D341Med (cell line): ENCODE results near the gene EIF5AL1.
"Not testable (repeated sequence)": the region's sequence is repeated elsewhere in the genome, so short reads cannot be mapped to it uniquely, and the experiment has no call there.

Source experiments
- DNase-seq: peaks from one replicate; pipeline ENCODE4 v3.0.0; 2012; ENCODE audit warnings: low spot score

Gene EIF5AL1

DNA sequence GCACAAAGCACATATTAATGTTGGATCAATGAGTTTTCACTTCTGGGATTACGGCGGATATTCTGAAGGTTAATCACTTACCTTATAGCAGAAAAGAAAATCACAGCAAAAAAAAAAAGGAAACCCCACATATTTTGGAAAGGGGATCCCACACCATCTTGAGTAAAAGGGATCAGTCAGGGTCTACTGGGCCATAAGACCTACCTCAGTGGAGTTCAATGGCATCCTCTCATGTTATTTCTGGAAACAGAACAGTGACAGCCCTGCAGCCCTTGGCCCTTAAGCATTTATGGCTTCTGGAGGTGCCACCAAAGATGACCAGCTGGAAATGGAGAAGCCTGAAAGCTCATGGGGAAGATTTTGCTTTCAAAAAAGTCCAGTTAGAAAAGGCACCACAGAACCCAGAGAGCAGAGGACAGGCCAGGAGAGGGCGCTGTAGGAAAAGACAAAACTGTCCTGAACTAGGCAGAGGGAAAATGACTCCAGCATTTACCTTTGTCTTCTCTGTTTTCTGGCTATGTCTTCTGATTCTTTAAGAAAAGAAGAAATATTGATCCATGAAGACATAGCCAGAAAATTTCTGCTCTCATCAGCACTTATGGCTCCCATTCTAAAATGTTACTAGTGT, 2.9 kb upstream of the EIF5AL1 start:
- not testable (repeated sequence) for DNase-seq

DNA sequence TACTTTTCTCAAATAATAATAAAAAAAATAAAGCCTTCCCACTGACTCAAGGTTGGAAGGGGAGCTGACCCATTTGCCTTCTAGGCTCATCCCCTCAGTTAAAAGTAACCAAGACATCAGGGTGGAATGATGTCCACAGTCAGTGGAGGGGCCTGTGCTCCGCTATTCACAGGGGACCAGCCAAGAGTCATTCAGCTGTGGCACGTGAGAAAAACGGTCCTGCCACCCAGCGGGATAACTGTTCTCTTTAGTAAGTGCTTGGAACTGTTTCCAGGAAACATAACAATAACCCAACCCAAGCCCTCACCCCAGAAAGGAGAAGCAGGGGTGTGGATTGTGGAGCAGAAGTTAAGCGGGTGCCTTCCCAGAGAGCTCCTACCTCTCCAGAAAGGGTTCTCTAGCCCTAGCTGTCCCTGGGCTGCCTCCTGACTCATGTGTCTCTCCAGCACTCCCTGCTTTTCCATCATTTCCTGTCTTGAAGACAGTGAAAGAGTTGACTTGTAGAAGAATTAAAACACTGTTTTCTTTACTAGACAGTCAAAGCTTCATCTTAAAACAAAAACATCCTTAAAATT, 2.3 kb upstream of the EIF5AL1 start:
- DNase-seq: not testable (repeated sequence)

DNA sequence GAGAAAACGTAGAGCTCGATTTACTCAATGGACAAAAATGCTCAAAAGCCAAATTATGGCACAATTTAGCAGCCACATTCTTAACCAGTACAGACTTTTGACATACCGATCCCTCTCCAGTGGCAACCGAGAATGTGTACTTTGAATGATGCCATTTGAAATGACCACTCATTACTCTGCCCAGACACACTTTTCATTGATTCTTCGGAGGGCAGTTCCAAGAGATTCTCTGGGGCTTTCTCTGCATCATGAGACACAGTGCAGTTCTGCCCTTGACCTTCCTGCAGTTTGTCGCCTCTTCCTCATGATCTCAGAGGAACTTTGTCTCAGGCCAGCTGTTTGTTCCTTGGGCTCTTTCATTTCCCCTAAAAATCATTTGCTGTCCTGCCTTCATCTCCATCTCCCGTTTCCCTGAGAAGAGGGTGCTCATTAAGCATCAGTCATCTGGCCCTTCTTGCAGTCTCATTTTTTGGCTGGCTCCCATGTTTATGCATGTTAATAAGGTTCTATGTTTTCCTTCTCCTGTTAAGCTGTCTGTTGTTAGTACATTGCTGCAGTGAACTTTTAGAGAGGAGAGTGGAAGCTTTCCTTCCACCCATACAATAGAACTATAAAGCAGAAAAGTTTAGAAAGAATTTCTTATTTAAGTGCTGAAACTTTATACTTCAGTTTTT, 4.3 kb downstream of the EIF5AL1 start:
- not testable (repeated sequence) for DNase-seq

DNA sequence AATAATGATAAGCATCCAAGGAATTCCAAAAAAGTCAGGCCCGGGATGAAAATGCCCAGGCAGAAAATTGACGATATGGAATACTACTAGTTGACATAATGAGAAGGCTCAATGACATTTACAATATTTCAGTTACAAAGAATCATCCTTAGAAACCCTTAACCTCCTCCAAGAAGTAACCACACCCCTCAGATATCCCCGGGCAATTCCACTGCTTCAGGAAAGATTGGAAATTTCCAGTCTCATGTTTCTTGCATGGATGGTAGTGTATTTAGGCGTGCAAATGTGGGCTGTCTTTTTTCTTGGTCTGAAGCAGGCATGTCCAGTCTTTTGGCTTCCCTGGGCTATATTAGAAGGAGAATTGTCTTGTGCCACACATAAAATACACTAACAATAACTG, 5.2 kb downstream of the EIF5AL1 start:
- not testable (repeated sequence) for DNase-seq

DNA sequence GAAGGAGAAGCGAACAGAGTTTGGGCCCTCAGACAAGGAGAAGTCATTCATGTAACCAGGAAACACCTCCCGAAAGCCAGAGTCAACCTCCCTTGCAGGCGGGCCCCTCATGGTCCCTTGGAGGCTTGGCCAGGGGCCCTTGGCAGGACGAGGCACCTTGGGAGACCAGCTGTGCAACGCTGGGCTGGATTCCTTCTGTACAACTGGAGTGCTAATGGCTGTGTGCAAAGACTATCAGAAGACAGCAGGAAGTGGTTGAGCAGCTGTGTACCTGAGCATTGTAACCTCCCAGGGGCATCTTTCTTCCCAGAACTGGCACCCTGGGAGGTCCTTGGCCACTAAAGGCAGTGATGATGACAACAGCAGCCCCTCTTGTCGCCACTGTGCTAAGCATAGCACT, 9.4 kb downstream of the EIF5AL1 start:
- not testable (repeated sequence) for DNase-seq

DNA sequence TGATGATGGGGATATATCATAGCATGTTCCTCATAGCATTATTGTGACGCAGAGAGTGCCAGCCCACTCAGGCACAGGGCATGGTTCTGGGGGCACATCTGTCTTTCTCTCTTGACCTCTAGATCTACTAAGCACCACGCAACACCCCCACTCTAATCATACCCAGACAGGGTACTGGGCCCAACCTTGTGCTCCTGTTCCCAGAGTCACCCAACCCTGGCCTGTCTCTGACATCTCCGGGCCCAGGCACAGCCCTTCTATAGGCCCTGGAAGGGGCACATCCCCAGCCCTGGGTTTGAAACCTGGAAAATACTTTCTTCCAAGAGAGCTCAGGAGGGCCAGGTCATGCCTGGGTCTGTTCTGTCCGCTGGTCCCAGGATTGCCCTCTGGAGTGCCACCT, 10.1 kb downstream of the EIF5AL1 start:
- not testable (repeated sequence) for DNase-seq

DNA sequence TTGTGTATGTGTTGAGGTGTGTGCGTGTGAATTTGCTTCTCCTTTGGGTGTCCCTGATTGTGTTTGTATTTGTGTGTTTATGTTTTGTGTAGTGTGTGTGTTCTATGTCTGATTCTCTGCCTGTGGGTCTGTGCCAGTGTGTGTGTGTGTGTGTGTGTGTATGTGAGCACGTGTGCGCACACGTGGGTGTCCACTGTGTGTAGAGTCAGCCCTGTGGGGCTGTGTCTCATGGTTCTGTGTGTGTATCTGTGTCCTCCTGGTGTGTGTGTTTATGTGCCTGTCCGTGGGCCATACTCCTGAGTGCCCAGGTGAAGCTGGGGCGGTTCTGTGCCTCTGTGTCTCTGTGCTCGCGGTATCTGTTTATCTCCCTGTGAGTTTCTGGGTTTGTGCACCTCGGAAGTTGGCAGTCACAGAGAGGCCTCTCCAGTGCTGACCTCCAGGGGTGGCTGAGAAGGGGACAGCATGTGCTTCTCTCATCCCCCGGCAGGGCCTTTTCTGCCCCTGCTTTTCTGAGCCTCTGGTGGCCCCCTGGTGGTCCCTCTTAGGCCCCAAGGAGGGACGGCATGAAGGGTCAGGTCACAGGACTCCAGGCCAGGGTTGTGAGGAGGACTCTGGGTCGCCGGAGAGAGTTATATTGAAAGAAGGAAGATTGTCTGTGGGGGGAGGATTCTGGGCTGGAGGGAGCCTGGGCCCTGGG, 11.0 kb downstream of the EIF5AL1 start:
- not testable (repeated sequence) for DNase-seq

DNA sequence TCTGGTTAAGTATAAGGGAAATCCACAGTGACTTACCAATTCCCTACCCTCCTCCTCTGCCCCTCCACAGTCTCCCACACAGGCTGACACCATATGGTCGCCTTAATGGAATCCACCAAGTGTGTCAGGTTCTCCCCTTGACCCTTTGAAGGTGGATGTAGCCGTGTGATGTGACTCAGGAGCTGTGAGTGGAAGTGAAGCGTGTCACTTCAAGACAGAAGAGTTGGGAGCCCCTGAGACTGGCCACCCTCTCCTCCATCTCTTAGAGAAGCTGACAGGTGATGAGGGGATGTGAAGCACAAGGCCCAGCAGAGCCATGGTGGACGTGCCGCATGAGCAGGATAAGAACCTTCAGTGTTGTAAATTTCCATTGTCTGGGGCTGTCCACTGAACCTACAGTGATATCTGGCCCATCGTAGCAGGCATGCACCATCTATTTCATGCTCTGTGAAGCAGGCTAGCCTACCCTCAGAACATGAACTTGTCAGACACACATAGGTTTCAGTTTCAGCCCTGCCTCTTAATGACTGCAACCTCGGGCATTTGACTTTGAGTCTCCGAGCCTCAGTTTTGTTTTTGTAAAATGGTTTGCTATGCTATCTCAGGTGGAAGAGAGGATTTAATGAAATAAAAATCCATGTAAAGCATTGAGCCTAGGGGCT, 12.8 kb downstream of the EIF5AL1 start:
- not testable (repeated sequence) for DNase-seq

DNA sequence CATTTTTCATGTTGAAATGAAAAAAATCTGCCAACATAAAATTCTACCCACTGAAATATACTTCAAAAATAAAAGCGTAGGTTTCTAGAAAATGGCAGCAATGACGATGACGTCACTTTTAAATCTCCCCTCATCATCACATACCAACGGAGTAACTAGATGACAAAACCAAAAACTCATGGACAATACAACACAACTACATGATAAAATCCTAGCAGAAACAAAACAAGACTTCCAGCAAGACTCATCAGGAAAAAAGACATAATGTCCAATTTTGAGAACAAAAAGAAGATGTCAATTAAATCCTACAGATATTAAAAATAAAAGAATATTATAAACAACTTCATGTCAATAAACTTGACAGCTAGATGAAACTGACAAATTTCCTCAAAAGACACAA, 15.9 kb downstream of the EIF5AL1 start:
- DNase-seq: not testable (repeated sequence)

DNA sequence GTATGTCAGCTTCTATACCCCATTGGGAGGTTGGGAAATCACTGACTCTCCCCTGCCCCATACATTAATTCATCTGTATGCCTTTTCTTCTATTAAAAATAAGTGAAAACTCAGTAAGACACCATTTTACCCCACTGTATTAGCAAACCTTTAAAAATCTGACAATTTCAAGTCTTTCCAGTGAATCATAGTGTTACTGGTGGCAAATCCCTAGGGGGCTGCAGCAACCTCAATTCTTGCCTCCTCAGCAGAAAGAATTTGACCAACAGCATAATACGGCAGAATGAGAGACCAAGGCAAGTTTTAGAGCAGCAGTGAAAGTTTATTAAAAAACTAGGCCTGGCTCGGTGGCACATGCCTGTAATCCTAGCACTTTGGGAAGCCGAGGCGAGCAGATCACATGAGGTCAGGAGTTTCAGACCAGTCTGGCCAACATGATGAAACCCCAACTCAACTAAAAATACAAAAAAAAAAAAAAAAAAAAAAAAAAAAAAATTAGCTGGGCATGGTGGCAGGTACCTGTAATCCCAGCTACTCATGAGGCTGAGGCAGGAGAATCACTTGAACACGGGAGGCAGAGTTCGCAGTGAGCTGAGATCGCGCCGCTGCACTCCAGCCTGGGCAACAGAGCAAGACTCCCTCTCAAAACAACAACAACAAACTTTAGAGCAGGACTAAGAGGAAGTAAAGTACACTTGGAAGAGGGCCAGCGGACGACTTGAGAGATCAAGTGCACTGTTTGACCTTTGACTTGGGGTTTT, 21.0 kb downstream of the EIF5AL1 start:
- not testable (repeated sequence) for DNase-seq

DNA sequence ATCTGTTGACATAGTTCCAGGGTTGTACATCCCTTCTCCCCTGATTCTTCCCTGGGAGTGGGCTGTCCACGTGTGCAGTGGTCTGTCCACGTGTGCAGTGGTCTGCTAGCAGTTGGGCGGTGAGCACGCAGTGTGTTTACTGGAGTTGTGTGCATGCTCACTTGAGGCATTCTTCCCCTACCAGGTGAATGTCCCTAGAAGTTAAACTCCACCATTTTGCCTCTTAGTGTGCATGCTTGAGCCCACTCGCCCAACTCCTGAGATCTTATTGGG, 21.5 kb downstream of the EIF5AL1 start:
- DNase-seq: not testable (repeated sequence)

DNA sequence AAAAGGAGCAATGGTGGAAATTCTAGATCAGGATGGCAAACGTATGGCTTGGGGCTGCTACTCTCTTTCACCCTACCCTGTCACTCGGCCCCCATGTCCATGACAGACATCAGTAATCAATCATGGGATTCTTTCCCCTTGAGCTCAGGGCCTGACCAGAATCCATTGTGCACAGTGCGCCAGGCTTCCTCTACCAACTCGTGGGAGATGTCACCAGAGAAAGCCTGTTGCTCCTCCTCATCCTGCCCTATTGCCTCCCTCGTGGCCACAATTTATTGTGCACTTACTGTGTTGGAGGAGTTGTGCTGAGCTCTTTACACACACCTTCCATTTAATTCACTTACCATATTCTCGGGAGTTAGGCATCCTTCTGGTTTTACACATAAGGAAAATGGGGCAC, 26.0 kb downstream of the EIF5AL1 start:
- DNase-seq: not testable (repeated sequence)

DNA sequence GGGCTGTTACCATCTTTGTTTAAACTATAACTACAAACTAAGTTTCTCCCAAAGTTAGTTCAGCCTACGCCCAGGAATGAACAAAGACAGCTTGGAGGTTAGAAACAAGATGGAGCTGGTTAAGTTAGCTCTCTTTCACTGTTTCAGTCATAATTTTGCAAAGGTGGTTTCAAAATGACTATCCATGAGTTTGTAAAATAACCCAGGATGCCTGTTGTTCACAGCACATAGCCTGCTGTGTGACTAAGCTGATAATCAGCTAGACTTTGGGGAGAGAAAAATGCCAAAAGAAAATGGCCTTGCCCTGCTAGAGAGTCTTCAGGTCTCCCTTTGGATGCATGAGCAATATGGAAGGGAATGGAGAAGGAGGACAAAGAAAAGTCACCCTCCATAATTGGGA, 28.6 kb downstream of the EIF5AL1 start:
- DNase-seq: not testable (repeated sequence)

DNA sequence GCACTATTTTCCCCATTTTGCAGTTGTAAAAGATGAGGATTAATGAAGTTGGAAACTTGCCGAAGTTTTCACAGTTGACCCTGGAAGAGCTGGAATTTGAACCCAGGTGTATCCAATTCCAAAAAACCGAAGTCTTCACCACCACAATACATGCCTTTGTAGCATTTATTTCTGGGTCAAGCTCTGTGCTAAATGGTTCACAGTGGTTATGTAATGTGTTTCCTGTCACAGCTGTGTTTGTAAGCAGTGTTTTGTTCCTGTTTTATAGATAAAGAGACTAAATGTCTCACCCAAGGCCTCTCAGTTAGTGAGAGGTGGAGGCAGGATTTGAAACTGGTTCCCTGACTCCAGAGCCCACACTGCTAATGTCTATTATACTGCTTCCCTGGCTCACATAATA, 30.3 kb downstream of the EIF5AL1 start:
- DNase-seq: no peak

DNA sequence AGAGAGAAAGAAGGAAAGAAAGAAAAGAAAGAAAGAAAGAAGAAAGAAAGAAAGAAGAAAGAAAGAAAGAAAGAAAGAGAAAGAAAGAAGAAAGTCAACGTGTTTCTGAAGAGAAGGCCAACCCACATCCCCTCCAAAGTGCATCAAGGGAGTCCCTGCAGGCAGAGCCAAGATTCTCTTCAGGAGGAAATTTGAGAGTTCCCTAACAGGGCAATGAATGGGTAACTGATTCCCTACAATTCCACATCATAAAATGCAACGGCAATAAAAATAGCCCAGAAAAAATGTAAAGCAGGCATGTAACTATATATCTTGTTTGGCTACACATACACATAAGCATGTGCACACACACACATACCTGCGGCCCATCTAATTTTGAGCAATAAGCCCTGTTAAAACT, 32.1 kb downstream of the EIF5AL1 start:
- not testable (repeated sequence) for DNase-seq

DNA sequence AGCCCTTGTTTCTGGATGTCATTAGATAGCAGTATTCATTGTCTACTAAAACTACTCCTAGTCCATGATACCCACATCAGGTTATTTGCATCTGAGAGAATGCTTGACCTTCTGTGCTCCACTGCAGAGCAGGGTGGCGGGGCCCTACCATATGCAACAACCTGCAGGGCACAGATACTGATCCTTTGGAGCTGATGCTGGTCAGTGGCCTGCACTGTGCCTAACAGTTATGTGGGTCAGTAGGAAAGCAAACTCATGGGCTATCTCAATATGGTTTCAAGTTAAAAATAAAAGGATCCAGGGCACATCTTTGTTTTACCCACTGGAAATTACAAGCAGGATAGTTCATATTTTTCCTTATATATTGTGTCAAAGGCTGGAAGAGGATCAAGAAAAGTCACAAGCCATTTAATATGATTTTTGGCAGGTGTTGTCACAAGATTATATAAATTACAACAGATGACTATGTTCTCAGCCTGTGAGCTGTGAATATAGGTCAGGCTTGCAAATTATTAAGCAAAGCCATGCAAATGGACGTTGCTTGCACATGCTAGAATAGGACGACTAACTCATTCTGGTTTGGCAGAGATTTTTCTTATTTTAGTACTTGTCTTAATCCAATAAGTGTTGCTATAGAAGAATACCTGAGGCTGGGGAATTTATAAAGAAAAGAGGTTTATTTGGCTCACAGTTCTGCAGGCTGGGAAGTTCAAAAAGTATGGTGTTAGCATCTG, 32.8 kb downstream of the EIF5AL1 start:
- not testable (repeated sequence) for DNase-seq

DNA sequence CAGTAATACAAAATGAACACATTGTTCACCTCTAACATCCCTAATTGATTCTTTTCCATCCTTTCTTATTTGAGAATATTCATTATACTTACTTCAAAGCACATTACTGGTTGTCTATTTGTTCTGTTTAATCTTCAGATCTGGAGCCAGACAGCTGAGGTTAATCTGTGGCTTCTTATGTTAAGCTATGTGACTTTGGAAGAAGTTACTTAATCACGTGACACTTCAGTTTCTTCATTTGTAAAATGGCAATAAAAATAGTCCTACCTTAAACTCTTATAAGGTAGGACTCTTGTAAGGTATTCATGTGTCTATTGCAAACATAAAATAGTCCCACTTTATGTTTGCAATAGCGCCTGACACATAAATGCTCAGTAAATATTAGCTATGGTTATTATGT, 34.8 kb downstream of the EIF5AL1 start:
- DNase-seq: not testable (repeated sequence)

DNA sequence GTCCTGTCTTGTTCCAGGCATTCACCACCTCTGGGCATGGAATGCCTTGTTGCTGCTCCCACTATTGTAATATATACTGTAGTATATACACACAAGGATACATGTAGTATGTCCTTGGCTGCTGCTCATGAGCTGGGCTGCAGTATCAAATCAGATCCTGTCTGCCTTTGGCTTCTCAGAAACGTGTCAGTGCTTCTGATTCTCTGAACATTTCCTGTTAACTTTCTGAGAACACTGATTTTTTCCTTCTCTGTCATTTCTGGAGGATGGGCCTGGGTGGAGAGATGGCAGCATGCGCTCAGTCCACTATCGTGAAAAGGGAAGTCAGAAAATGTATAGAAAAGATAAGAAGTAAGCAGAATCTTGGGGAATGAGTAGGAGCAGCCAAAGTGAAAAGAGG, 35.6 kb downstream of the EIF5AL1 start:
- DNase-seq: no peak

DNA sequence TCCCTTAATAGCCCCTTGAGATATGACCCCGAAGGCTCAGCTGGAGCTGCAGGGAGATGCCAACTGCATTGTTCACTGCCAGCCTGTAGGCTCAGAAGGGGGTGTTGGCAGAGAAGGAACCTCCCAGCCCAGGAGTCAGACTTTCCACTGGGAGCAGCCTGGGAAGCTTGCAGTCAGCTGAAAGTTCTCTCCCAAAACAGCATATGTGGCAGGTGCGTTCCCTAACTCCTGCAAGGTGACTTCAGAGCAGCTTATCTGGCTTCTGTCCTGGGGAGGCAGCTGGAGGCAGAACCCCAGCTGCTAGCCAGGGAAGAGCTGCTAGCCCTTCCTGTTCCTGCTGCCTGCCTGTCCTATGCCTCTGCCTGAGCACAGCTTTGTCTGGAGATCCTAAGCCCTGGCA, 39.8 kb downstream of the EIF5AL1 start:
- no peak for DNase-seq

DNA sequence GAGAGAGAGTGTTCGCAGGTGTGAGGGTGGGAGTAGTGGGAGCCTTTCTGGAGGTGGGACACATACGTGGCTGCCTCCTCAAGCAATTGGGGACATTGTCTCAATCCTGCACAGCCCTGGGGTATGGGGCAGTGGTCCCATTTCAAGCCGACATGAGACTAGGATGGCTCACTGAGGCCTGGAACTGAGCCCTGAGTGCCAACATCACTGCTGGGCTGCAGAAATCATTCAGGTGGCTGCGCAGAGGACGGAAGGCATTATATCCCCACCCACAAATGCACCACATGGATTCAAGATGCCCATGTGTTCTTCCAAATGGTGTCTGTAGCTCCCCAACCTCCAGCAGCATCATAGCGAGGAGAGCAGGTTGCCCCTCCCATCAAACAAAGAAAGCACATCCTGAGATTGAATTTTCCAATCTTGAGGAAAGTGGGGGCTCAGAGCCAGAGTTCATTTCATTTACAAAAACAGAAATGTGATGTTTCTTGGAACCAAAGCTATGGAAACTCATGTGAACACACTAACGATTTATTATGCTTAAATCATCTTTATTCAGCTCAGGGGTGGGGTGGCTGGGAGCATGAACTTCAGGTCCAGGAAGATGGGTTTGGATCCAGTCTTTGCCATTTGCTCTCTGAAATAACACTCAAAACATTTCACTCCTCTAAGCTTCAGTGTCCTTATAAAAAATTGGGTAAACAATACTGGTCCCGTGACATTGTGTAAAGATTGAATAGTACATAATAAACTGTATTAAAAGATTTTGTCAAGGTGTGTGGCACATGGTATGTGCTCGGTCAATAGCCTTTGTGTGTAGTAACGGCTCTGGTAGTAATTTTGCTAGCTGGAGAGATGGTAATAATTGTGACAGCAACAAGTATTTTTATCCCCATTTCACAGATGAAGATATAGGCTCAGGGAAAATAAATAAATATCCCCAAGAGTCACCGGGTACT, 43.3 kb downstream of the EIF5AL1 start:
- DNase-seq: no peak
